ENCODE measurements around the gene CCDC187. TPM values are rescaled to one million over a fixed set of nuclear protein-coding genes. Genes with fewer than 3 reads are reported as not detected.

CCDC187 gene
- total and polyA plus RNA-seq, 4 experiments from 2014 or later, result not detected

DNA sequence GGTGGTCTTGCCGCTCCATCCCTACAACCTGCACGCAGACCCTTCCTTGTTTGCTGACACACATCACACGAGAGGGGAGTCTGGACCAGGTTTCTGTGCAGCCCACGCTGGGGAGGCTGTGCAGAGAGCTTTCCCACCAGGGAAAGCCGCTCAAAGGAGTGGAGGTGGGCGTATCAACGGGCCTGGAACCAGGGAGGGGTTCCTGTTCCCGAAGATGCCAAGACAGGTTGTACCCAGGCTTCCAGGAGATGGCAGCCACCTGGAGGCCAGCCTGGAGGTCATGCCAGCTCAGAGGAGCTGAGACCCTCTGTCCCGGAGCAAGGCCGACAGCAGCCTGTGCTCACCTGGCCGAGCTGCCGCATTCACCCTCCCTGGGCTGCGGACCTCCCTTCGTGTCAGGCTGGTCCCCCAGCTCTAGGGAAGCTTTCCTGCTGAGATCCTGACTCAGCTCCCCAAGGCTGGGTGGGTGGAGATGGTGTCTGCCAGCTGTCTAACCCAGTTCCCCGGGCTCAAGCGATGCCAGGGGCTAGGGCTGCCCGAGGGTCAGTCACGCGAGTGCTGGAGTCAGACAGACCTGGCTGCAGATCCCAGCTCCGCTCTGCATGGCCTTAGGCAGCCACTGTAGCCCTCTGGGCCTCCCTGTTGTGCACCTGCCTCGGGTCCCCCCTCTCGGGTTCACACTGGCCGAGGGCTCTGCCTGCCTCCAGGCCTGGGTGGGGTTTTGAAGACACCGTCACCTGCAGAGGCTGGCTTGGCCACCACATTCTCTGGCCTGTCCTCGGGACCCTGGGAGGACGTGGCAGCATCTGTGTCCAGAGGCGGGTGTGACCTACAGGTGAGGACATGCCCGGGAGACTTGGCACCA, 29.7 kb downstream of the CCDC187 start:
- H3K36me3 Mint-ChIP-seq, result no peaks in the 10 kb centered on the region
- ChIA-PET CTCF (ENCODE audit: partially characterized antibody) (no interaction called here), POLR2A (ENCODE audit: partially characterized antibody) (no interaction called here)
- no peaks in the 10 kb centered on the region for H3K4me1 Mint-ChIP-seq
- H3K9me3 Mint-ChIP-seq, result no peaks in the 10 kb centered on the region
- H3K4me3 Mint-ChIP-seq, result no peak overlapping the region
- Histone ChIP-seq H3K4me1 (ENCODE audit: insufficient read depth, low read length) (no peaks in the 10 kb centered on the region), H3K9me3 (ENCODE audit: control insufficient read depth in 1 of 2, low read length in 2 of 2) (no peaks in the 10 kb centered on the region), H3K36me3 (ENCODE audit: insufficient read depth, low read length) (no peaks in the 10 kb centered on the region), H3K4me3 (ENCODE audit: low read length in 2 of 2) (no peak overlapping the region), H3K27ac (ENCODE audit: low read depth, low read length) (no peak overlapping the region), H3K27me3 (ENCODE audit: insufficient read depth, low read length) (no peaks in the 10 kb centered on the region)
- intact Hi-C loops (cut with micrococcal nuclease), result no loop called here
- peaks cover 4 to 7% of the 10 kb centered on the region in 2 donors for H3K27me3 Mint-ChIP-seq
- DNase-seq, result no peak
- no peak overlapping the region for H3K27ac Mint-ChIP-seq

DNA sequence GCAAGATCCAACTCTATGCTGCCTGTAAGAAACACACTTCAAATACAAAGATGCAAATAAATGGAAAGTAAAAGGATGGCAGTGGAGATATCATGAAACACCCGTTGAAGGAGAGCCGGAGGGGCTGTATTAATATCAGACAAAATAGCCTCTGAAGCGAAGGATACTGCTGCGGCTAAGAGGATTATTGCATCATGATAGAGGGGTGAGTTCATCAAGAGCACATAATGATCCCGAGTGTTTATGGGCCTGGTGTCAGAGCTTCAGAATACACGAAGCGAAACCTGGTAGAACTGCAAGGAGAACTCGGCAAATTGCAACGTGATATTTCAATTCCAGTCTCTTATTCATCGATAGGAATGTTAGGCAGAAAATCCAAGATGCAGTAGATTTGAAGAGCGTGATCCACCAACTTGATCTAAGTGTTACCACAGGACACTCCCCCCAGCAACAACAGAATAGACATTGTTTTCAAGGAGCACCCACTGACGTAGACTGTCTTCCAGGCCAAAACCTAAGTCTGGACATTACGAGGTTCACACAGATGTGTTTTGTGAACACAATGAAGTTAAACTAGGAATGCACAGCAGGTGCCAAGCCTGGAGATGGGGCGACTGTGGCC, 30.5 kb downstream of the CCDC187 start:
- H3K4me3 ChIP-seq (ENCODE audit: low read length in 2 of 2), result no peak overlapping the region
- DNase-seq, result no peak
- no peaks in the 10 kb centered on the region for H3K27me3 ChIP-seq (ENCODE audit: insufficient read depth, low read length)
- no peaks in the 10 kb centered on the region for H3K4me1 ChIP-seq (ENCODE audit: insufficient read depth, low read length)
- H3K36me3 ChIP-seq (ENCODE audit: insufficient read depth, low read length), result no peaks in the 10 kb centered on the region
- Mint-ChIP-seq H3K4me1 (no peaks in the 10 kb centered on the region), H3K27me3 (peaks cover 6% of the 10 kb centered on the region in 2 donors), H3K9me3 (no peaks in the 10 kb centered on the region), H3K4me3 (no peak overlapping the region), H3K27ac (no peak overlapping the region), H3K36me3 (no peaks in the 10 kb centered on the region)
- ChIA-PET CTCF (ENCODE audit: partially characterized antibody) (interaction anchor here (0.9 kb wide), 1 partner anchor 10 kb away, joined by 3 read pairs; no protein-coding TSS in a partner anchor), POLR2A (ENCODE audit: partially characterized antibody) (no interaction called here)
- H3K27ac ChIP-seq (ENCODE audit: low read depth, low read length), result no peak overlapping the region
- intact Hi-C loops (cut with micrococcal nuclease), result no loop called here
- H3K9me3 ChIP-seq (ENCODE audit: control insufficient read depth in 1 of 2, low read length in 2 of 2), result no peaks in the 10 kb centered on the region

DNA sequence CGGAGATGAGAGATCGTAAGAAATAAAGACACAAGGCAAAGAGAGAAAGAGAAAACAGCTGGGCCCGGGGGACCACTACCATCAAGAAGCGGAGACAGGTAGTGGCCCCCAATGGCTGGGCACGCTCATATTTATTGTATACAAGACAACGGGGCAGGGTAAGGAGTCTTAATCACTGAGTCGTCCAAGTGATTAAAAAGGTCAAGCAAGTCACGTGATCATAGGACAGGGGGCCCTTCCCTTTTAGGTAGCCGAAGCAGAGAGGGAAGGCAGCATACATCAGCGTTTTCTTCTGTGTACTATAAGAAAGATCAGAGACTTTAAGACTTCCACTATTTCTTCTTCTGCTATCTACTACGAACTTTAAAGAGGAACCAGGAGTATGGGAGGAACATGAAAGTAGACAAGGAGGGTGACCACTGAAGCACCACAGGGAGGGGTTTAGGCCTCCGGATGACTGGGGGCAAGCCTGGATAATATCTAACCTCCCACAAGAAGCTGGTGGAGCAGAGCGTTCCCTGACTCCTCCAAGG, 33.7 kb downstream of the CCDC187 start:
- POLR2A ChIA-PET (ENCODE audit: partially characterized antibody), result no interaction called here
- Histone ChIP-seq H3K27me3 (ENCODE audit: insufficient read depth, low read length) (no peaks in the 10 kb centered on the region), H3K4me3 (ENCODE audit: low read length in 2 of 2) (no peak overlapping the region), H3K27ac (ENCODE audit: low read depth, low read length) (no peak overlapping the region), H3K4me1 (ENCODE audit: insufficient read depth, low read length) (peaks cover 7% of the 10 kb centered on the region), H3K36me3 (ENCODE audit: insufficient read depth, low read length) (no peaks in the 10 kb centered on the region), H3K9me3 (ENCODE audit: control insufficient read depth in 1 of 2, low read length in 2 of 2) (no peaks in the 10 kb centered on the region)
- intact Hi-C loops (cut with micrococcal nuclease), result no loop called here
- no peak overlapping the region for H3K27ac Mint-ChIP-seq
- peaks cover 2 to 12% (median 4%) of the 10 kb centered on the region in 4 donors for H3K4me1 Mint-ChIP-seq
- H3K9me3 Mint-ChIP-seq, result peaks cover 0 to 1% (median 0%) of the 10 kb centered on the region in 8 donors
- peaks cover 2 to 6% of the 10 kb centered on the region in 2 donors for H3K27me3 Mint-ChIP-seq
- DNase-seq, result no peak
- CTCF ChIA-PET (ENCODE audit: partially characterized antibody), result interaction anchor here (0.7 kb wide), 1 partner anchor 131 kb away, joined by 3 read pairs; no protein-coding TSS in a partner anchor
- H3K4me3 Mint-ChIP-seq, result no peak overlapping the region
- no peaks in the 10 kb centered on the region for H3K36me3 Mint-ChIP-seq

GRCh38 chr9:136268735-136269134, 35.2 kb downstream of the CCDC187 start:
- peaks cover 0 to 1% (median 0%) of the 10 kb centered on the region in 8 donors for H3K9me3 Mint-ChIP-seq
- no peak overlapping the region for H3K27ac Mint-ChIP-seq
- peaks cover 2 to 6% of the 10 kb centered on the region in 2 donors for H3K27me3 Mint-ChIP-seq
- CTCF ChIA-PET (ENCODE audit: partially characterized antibody), result no interaction called here
- Histone ChIP-seq H3K36me3 (ENCODE audit: insufficient read depth, low read length) (no peaks in the 10 kb centered on the region), H3K27ac (ENCODE audit: low read depth, low read length) (no peak overlapping the region), H3K4me1 (ENCODE audit: insufficient read depth, low read length) (peaks cover 7% of the 10 kb centered on the region), H3K9me3 (ENCODE audit: control insufficient read depth in 1 of 2, low read length in 2 of 2) (no peaks in the 10 kb centered on the region), H3K4me3 (ENCODE audit: low read length in 2 of 2) (no peak overlapping the region), H3K27me3 (ENCODE audit: insufficient read depth, low read length) (no peaks in the 10 kb centered on the region)
- DNase-seq, result no peak
- no peaks in the 10 kb centered on the region for H3K36me3 Mint-ChIP-seq
- peaks cover 2 to 12% (median 4%) of the 10 kb centered on the region in 4 donors for H3K4me1 Mint-ChIP-seq
- POLR2A ChIA-PET (ENCODE audit: partially characterized antibody), result interaction anchor here (1.2 kb wide), 1 partner anchor 12 kb away, joined by 3 read pairs; no protein-coding TSS in a partner anchor
- intact Hi-C loops (cut with micrococcal nuclease), result loop anchor here (5.0 kb wide), 1 partner anchor 134 kb away; the partner anchor contains the start of gene SNAPC4
- peak overlapping the region in 1 of 8 donors; percentile 43 for H3K4me3 Mint-ChIP-seq

GRCh38 chr9:136268318-136268717, 35.6 kb downstream of the CCDC187 start:
- intact Hi-C loops (cut with micrococcal nuclease), result loop anchor here (5.0 kb wide), 1 partner anchor 134 kb away; the partner anchor contains the start of gene SNAPC4
- no peaks in the 10 kb centered on the region for H3K9me3 ChIP-seq (ENCODE audit: control insufficient read depth in 1 of 2, low read length in 2 of 2)
- peaks cover under 1 to 6% of the 10 kb centered on the region in 2 donors for H3K27me3 Mint-ChIP-seq
- ChIA-PET CTCF (ENCODE audit: partially characterized antibody) (no interaction called here), POLR2A (ENCODE audit: partially characterized antibody) (interaction anchor here (1.2 to 1.9 kb wide), 4 partner anchors 10 to 95 kb away, joined by 3 to 10 read pairs (median 6); partner anchors contain the start of genes DNLZ and QSOX2)
- no peak overlapping the region for H3K27ac ChIP-seq (ENCODE audit: low read depth, low read length)
- peak overlapping the region in 7 of 8 donors; percentile 24 to 90 (median 79) for H3K4me3 Mint-ChIP-seq
- H3K36me3 ChIP-seq (ENCODE audit: insufficient read depth, low read length), result no peaks in the 10 kb centered on the region
- H3K4me1 Mint-ChIP-seq, result peaks cover 2 to 12% (median 4%) of the 10 kb centered on the region in 4 donors
- no peak for DNase-seq
- peaks cover 0 to 1% (median 0%) of the 10 kb centered on the region in 8 donors for H3K9me3 Mint-ChIP-seq
- peaks cover 7% of the 10 kb centered on the region for H3K4me1 ChIP-seq (ENCODE audit: insufficient read depth, low read length)
- H3K36me3 Mint-ChIP-seq, result no peaks in the 10 kb centered on the region
- H3K27me3 ChIP-seq (ENCODE audit: insufficient read depth, low read length), result no peaks in the 10 kb centered on the region
- peak overlapping the region in 2 of 7 donors; percentile 35 to 59 for H3K27ac Mint-ChIP-seq
- no peak overlapping the region for H3K4me3 ChIP-seq (ENCODE audit: low read length in 2 of 2)

DNA sequence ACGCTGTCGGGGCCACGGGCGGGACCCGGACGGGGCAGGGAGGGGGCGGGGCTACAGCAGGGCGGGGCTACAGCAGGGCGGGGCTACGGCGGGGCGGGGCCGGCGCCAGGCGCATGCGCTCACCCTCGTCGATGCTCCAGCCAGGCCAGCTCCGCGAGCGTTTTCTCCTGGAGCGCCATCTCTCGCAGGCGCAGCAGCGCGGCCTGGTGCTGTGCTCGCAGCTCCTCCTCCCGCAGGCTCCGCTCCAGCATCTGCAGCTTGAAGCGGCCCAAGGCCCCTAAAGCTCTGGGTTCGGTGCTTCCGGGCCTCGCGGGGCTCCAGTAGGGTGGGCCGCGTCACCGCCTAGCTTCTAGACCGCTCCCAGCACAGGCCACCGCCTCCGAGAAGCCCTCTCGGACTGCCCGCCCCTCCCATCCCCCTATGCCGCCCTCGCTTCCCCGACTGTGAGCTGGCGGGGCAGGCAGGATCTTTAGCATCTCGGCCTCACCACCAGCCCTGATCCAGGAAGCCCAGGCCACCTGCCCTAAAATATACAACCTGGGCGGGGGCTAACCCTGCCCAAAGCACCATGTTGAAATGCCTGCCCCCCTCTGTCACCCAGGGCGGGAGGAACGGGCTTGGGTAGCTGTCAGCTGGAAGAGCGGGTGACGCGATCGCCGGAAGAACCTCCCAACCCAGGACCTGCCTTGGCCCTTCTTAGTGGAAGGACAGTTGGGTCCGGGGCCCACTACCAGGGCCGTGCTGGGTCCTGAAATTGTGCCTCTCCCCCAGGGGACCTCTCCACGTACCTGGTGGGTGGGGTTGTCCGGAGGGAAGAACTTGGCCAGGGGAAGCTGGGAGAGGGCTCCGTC, 36.4 kb downstream of the CCDC187 start:
- H3K4me1 ChIP-seq (ENCODE audit: insufficient read depth, low read length), result peaks cover 7% of the 10 kb centered on the region
- H3K27me3 Mint-ChIP-seq, result peaks cover 0 to 6% of the 10 kb centered on the region in 2 donors
- H3K27me3 ChIP-seq (ENCODE audit: insufficient read depth, low read length), result no peaks in the 10 kb centered on the region
- ChIA-PET CTCF (ENCODE audit: partially characterized antibody) (interaction anchor here (1.2 kb wide), 1 partner anchor 145 kb away, joined by 4 read pairs; no protein-coding TSS in a partner anchor), POLR2A (ENCODE audit: partially characterized antibody) (interaction anchor here (0.7 to 1.9 kb wide), 13 partner anchors 11 to 359 kb away, joined by 3 to 10 read pairs (median 4); partner anchors contain the start of genes CAMSAP1, DNLZ, QSOX2 and UBAC1)
- H3K4me3 Mint-ChIP-seq, result peak overlapping the region; percentile 67 to 90 (median 84)
- peak overlapping the region; percentile 49 for H3K27ac ChIP-seq (ENCODE audit: low read depth, low read length)
- H3K9me3 ChIP-seq (ENCODE audit: control insufficient read depth in 1 of 2, low read length in 2 of 2), result no peaks in the 10 kb centered on the region
- H3K4me3 ChIP-seq (ENCODE audit: low read length in 2 of 2), result peak overlapping the region; percentile 47 to 70
- DNase-seq, result peak; percentile 81 to 86 (median 83)
- peaks cover 0 to 1% (median 0%) of the 10 kb centered on the region in 8 donors for H3K9me3 Mint-ChIP-seq
- no peaks in the 10 kb centered on the region for H3K36me3 Mint-ChIP-seq
- peak overlapping the region; percentile 35 to 92 (median 81) for H3K27ac Mint-ChIP-seq
- peaks cover 2 to 12% (median 4%) of the 10 kb centered on the region in 4 donors for H3K4me1 Mint-ChIP-seq
- intact Hi-C loops (cut with micrococcal nuclease), result loop anchor here (1.0 to 5.0 kb wide), 3 partner anchors 22 to 135 kb away; partner anchors contain the start of genes DNLZ, QSOX2 and SNAPC4
- no peaks in the 10 kb centered on the region for H3K36me3 ChIP-seq (ENCODE audit: insufficient read depth, low read length)

Data from CD4-positive, alpha-beta memory T cell (primary cell).